ENCODE data around the gene CDCA5.
"Not testable (repeated sequence)": the region's sequence is repeated elsewhere in the genome, so short reads cannot be mapped to it uniquely, and the experiment has no call there.

CDCA5 gene

DNA sequence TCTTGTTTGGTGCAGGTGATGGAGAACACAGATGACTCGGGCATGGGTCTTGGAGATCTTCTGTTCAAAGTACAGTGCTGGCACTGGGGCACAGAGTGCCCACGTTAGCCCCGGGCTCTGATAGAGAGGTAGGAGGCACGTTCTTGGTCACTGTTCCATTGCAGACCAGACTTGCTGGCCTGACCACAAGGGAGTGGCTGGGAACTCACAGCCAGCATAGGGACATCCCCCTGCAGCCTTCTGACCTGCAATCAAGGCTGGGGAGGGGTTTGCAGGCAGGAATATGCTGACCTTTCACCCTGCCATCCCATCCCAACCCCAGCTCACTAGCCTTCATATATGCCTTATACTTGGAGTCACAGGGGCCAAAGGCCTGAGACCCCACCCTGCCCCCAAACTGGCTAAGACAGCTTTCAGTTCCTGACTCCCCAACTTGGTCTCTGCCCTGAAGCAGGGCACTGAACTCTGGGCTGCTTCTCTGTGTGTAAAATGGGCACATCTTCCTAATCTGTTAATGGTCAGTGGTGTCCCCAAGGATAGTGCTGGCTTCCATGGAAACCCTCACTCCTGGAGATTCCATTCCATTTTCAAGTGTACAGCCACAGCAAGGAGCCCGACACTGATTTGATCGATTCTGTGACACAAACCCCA lies 42.9 kb upstream of the CDCA5 start:
- Histone ChIP-seq H3K4me1 (ENCODE audit: control insufficient read depth, insufficient read depth, low read length) (peaks cover 6% of the 10 kb centered on the region), H3K9me3 (replicated peaks; ENCODE audit: low read length) (no peaks in the 10 kb centered on the region), H3K4me2 (ENCODE audit: low read length) (no peak overlapping the region), H3K27me3 (ENCODE audit: control insufficient read depth, insufficient read depth, low read length) (no peaks in the 10 kb centered on the region), H3K36me3 (ENCODE audit: insufficient read depth, low read length) (peaks cover 67% of the 10 kb centered on the region), H3K9ac (ENCODE audit: low read depth, low read length) (no peak overlapping the region), H3K4me3 (ENCODE audit: low read length) (no peak overlapping the region)

DNA sequence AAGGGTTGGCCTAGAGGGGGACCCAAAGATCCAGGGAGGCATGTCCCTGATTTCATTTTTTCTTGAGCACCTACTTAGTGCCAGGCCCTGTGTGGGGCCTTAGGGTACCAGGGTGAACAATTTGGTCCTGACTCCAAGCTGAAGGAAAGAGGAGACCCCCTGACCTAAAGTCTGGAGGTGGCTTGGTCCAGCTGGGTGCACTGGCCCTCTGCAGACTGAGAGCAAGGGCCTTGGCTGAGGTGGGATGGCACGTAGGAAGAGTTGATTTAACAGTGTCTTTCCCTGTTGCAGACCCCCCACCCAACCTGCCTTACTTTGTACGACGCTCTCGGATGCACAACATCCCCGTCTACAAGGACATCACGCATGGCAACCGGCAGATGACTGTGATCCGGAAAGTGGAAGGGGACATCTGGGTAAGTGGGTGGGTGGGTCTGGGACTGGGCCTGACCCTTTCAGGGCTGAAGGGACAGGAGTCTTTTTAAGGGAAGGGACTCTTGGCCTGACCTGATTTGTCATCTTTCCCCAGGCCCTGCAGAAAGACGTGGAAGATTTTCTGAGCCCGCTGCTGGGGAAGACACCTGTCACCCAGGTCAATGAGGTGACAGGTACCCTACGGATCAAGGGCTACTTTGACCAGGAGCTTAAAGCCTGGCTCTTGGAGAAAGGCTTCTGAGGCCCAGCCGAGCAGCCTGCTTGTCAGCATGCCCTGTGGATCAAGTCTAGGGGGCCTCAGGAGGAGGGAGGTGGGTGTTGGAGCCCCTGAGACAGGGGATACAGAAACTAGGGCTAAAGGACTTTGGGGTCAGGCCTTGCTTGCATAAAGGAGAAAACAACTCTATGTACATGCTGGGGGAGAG lies 41.6 kb upstream of the CDCA5 start:
- H3K4me2 ChIP-seq (ENCODE audit: low read length) = no peak overlapping the region
- H3K9ac ChIP-seq (ENCODE audit: low read depth, low read length) = no peak overlapping the region
- H3K27me3 ChIP-seq (ENCODE audit: control insufficient read depth, insufficient read depth, low read length) = no peaks in the 10 kb centered on the region
- H3K4me3 ChIP-seq (ENCODE audit: low read length) = no peak overlapping the region
- peaks cover 69% of the 10 kb centered on the region for H3K36me3 ChIP-seq (ENCODE audit: insufficient read depth, low read length)
- no peaks in the 10 kb centered on the region for H3K9me3 ChIP-seq (replicated peaks; ENCODE audit: low read length)
- H3K4me1 ChIP-seq (ENCODE audit: control insufficient read depth, insufficient read depth, low read length) = peaks cover 13% of the 10 kb centered on the region

DNA sequence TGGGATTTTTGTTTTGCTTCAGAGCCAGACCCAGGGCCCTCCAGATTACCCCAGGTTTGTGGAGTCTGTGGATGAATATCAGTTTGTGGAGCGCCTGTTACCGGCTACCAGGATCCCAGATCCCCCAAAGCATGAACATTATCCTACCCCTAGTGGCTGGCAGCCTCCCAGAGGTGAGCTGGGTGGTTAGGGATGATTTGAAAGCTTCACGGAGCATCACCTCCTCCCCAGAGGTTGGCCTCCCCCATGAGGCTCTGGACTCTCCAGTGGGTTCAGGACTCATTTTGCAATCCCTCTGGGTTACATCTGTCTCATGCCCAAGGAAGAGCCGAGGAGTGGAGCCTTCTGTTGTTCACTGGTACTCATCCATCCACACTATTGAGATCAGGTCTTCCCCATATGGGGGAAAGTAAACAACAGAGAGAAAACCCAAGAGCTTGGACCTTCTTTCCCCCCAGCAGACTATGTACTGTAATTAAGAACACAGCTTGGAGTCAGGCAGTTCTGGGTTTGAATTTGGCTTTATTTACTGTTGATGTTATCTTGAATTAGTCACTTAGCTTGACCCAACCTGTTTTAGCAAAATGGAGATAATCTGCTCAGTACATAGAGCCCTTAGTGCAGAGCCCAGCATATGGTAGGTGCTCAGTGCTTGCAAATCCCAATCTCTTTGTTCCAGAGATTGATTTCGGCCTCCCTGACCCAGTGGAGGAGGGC lies 40.8 kb upstream of the CDCA5 start:
- peaks cover 13% of the 10 kb centered on the region for H3K4me1 ChIP-seq (ENCODE audit: control insufficient read depth, insufficient read depth, low read length)
- H3K27me3 ChIP-seq (ENCODE audit: control insufficient read depth, insufficient read depth, low read length) = no peaks in the 10 kb centered on the region
- no peak overlapping the region for H3K9ac ChIP-seq (ENCODE audit: low read depth, low read length)
- H3K36me3 ChIP-seq (ENCODE audit: insufficient read depth, low read length) = peaks cover 69% of the 10 kb centered on the region
- H3K4me2 ChIP-seq (ENCODE audit: low read length) = no peak overlapping the region
- no peak overlapping the region for H3K4me3 ChIP-seq (ENCODE audit: low read length)
- H3K9me3 ChIP-seq (replicated peaks; ENCODE audit: low read length) = no peaks in the 10 kb centered on the region

DNA sequence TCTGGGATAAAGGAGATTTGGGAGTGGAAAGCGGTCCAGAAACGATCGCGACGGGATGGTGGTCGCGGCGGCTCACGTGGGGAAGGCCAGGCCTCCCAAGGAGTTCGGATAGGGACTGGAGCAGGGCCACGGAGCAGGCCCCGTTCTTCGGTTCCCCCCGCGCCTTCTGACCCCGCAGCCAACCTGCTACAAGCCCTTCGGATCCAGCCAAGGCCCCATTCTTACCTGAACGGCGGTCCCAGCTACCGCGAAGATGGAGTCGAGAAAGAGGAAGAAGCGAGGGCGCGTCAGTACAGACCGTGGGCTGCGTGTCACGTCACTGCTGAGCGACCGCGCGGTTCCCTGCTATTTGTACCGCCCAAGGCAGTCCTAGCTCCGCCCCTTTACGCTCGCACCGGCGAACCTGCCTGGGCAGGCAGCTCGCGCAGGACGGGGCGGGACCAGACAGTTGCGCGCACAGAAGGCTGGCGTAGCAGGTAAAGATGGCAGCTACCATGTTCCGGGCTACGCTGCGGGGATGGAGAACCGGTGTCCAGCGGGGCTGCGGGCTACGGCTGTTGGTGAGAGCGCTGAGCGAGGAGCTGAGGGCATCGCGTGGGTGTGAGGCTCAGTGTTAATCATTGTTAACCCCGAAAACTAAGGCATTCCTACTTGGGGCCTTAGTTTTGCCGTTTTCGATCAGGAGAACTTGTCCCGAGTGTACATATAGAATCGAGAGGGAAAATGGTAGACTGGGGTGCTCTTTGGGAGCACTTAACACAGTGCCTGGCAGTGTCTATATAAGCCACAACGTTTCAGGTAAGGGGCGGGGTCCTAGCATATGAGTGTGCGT lies 38.2 kb upstream of the CDCA5 start, which contains the start of the genes FAU and MRPL49:
FAU (minus strand) TSS at position 270 of the 832 bp plus-strand sequence. CDS start 321 bp downstream, outside the sequence.
MRPL49 (plus strand) TSS at position 457 of the 832 bp plus-strand sequence; CDS start at position 483, 26 bp downstream.
- peaks cover 57% of the 10 kb centered on the region for H3K36me3 ChIP-seq (ENCODE audit: insufficient read depth, low read length)
- H3K4me3 ChIP-seq (ENCODE audit: low read length) = peak within 1 kb of the TSS; percentile 95
- peak within 1 kb of the TSS; percentile 85 for H3K4me2 ChIP-seq (ENCODE audit: low read length)
- H3K9me3 ChIP-seq (replicated peaks; ENCODE audit: low read length) = no peaks in the 10 kb centered on the region
- peak within 1 kb of the TSS; percentile 97 for H3K9ac ChIP-seq (ENCODE audit: low read depth, low read length)
- H3K4me1 ChIP-seq (ENCODE audit: control insufficient read depth, insufficient read depth, low read length) = peaks cover 13% of the 10 kb centered on the region
- no peaks in the 10 kb centered on the region for H3K27me3 ChIP-seq (ENCODE audit: control insufficient read depth, insufficient read depth, low read length)

DNA sequence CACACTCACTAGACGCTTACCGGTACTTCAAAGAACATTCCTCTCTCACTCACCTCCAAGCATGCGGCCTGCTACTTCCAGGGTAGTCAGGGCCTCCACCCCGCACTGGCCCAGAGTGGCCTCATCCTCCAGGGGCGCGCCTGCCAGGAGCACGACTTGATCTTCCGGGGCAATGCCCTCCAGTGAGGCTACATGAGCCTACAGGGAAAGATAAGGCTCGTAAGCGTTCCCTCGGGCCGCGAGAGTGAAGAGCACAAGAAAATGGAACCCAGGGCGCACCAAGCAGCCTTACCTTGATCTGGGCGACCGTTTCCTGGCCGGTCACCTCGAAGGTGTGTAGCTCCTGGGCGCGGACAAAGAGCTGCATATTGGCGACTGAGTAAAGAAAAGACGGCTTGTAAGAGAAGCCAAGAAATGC lies 37.6 kb upstream of the CDCA5 start:
- peaks cover 51% of the 10 kb centered on the region for H3K36me3 ChIP-seq (ENCODE audit: insufficient read depth, low read length)
- H3K9ac ChIP-seq (ENCODE audit: low read depth, low read length) = peak overlapping the region; percentile 97
- H3K4me2 ChIP-seq (ENCODE audit: low read length) = peak overlapping the region; percentile 85
- no peaks in the 10 kb centered on the region for H3K9me3 ChIP-seq (replicated peaks; ENCODE audit: low read length)
- no peaks in the 10 kb centered on the region for H3K27me3 ChIP-seq (ENCODE audit: control insufficient read depth, insufficient read depth, low read length)
- peak overlapping the region; percentile 95 for H3K4me3 ChIP-seq (ENCODE audit: low read length)
- H3K4me1 ChIP-seq (ENCODE audit: control insufficient read depth, insufficient read depth, low read length) = peaks cover 17% of the 10 kb centered on the region

DNA sequence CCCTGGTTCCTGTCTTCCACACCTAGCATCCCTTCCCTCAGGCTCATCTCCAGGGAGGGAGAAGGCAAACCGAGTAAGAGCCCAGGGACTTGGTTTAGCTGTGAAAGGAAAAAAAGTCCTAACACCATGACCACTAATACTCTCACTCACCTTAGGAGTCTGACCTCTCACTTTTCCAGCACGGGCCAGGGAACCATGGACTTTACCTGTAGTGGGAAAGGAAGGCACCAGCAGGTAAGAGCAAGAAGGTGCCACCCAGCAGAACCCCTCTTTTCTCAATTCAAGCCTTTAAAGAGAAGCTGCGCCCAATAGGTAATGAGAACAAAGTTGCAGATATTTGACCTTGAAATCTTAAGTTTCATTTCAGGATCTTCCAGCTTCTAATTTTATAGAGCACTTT lies 37.0 kb upstream of the CDCA5 start:
- peaks cover 52% of the 10 kb centered on the region for H3K36me3 ChIP-seq (ENCODE audit: insufficient read depth, low read length)
- H3K27me3 ChIP-seq (ENCODE audit: control insufficient read depth, insufficient read depth, low read length) = no peaks in the 10 kb centered on the region
- peak overlapping the region; percentile 85 for H3K4me2 ChIP-seq (ENCODE audit: low read length)
- H3K4me1 ChIP-seq (ENCODE audit: control insufficient read depth, insufficient read depth, low read length) = peaks cover 24% of the 10 kb centered on the region
- peak overlapping the region; percentile 95 for H3K4me3 ChIP-seq (ENCODE audit: low read length)
- peak overlapping the region; percentile 97 for H3K9ac ChIP-seq (ENCODE audit: low read depth, low read length)
- H3K9me3 ChIP-seq (replicated peaks; ENCODE audit: low read length) = no peaks in the 10 kb centered on the region

DNA sequence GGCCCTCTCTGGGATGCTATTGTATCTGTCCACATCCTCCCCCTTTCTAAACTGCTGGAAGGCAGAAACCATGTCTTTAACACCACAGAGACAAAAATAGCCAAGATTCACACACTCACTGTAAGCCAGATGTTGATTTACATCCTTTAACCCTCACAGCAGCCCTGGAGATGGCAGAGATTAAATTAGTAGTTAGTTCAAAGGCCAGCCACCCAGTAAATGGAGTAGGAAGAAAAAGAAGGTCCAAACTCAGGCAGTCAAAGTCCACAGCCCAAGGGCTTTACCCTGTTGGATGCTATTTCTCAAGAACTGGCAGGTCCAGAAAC lies 35.8 kb upstream of the CDCA5 start:
- Histone ChIP-seq H3K4me2 (ENCODE audit: low read length) (no peak overlapping the region), H3K27me3 (ENCODE audit: control insufficient read depth, insufficient read depth, low read length) (no peaks in the 10 kb centered on the region), H3K4me3 (ENCODE audit: low read length) (no peak overlapping the region), H3K36me3 (ENCODE audit: insufficient read depth, low read length) (peaks cover 44% of the 10 kb centered on the region), H3K4me1 (ENCODE audit: control insufficient read depth, insufficient read depth, low read length) (peaks cover 24% of the 10 kb centered on the region), H3K9ac (ENCODE audit: low read depth, low read length) (no peak overlapping the region), H3K9me3 (replicated peaks; ENCODE audit: low read length) (no peaks in the 10 kb centered on the region)

DNA sequence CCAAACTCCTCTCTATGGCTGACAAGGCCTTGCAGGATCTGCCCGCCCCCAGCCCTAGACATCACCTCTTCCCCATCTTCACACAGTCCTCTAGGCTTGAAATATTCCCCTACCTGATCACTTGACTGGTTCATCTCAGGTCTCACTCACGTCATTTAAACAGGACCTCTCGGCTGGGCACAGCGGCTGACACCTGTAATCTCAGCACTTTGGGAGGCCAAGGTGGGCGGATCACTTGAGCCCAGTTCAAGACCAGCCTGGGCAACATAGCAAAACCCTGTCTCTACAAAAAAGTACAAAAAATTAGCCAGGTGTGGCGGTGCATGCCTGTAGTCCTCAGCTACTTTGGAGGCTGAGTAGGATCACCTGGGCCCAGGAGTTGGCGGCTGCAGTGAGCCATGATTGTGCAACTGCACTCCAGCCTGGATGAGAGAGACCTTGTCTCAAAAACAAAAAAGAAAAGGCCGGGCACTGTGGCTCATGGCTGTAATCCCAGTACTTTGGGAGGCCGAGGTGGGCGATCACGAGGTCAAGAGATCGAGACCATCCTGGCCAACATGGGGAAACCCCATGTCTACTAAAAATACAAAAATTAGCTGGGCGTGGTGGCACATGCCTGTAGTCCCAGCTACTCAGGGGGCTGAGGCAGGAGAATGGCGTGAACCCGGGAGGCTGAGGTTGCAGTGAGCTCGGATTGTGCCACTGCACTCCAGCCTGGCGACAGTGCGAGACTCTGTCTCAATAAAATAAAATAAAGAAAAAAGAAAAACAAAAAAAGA lies 35.2 kb upstream of the CDCA5 start:
- not testable (repeated sequence) for H3K9me3 ChIP-seq (replicated peaks; ENCODE audit: low read length); H3K27me3 ChIP-seq (ENCODE audit: control insufficient read depth, insufficient read depth, low read length); H3K4me2 ChIP-seq (ENCODE audit: low read length); H3K4me3 ChIP-seq (ENCODE audit: low read length); H3K9ac ChIP-seq (ENCODE audit: low read depth, low read length)
- H3K36me3 ChIP-seq (ENCODE audit: insufficient read depth, low read length) = peaks cover 42% of the 10 kb centered on the region
- H3K4me1 ChIP-seq (ENCODE audit: control insufficient read depth, insufficient read depth, low read length) = peaks cover 24% of the 10 kb centered on the region

DNA sequence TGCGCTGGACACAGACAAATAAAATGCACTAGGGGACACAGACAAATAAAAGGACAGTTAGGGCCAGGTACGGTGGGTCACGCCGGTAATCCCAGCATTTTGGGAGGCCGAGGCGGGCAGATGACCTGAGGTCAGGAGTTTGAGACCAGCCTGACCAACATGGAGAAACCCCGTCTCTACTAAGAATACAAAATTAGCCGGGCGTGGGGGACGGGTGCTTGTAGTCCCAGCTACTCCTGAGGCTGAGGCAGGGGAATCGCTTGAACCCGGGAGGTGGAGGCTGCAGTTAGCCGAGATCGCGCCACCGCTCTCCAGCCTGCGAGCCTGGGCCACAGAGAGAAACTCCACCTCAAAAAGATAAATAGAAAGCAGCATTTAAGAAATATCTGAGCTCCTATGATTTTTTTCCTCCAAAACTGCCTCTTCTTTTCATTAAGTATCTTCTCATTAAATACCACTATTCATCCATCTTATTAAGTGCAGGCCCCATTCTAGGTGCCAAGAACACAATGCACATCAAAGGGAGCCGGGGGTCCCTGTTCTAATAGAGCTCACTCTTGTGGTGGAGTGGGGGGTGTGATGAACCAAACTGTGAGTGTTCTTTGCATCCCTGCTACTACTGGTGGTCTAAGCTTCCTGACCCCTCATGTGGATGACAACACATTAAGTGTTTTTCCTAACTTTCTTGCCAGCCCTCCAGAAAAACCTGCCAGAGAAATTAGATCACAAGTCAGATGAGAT lies 34.4 kb upstream of the CDCA5 start:
- peaks cover 26% of the 10 kb centered on the region for H3K4me1 ChIP-seq (ENCODE audit: control insufficient read depth, insufficient read depth, low read length)
- peaks cover 42% of the 10 kb centered on the region for H3K36me3 ChIP-seq (ENCODE audit: insufficient read depth, low read length)

More for the DNA sequence above, 34.4 kb upstream of the CDCA5 start:
- Histone ChIP-seq H3K27me3 (ENCODE audit: control insufficient read depth, insufficient read depth, low read length) (no peaks in the 10 kb centered on the region), H3K9me3 (replicated peaks; ENCODE audit: low read length) (no peaks in the 10 kb centered on the region), H3K4me2 (ENCODE audit: low read length) (no peak overlapping the region), H3K4me3 (ENCODE audit: low read length) (no peak overlapping the region), H3K9ac (ENCODE audit: low read depth, low read length) (no peak overlapping the region)

Data from skeletal muscle satellite cell (primary cell).